BE2C (cell line): ENCODE results near the gene PLOD3.

Source experiments
- DNase-seq: peaks from one replicate; pipeline ENCODE4 v3.0.0-alpha.2; 2020
- H3K27me3 ChIP-seq: fragments of 250-450 bp; sonication (Bioruptor Pico); 2 replicates; pipeline ENCODE4 v1.5.1; 2020; ENCODE audit warnings: mild to moderate bottlenecking
- H3K36me3 ChIP-seq: fragments of 250-450 bp; sonication (Bioruptor Pico); 2 replicates; pipeline ENCODE4 v1.5.1; 2020; ENCODE audit warnings: mild to moderate bottlenecking
- H3K4me1 ChIP-seq: fragments of 250-450 bp; sonication (Bioruptor Pico); 2 replicates; pipeline ENCODE4 v1.5.1; 2020
- H3K4me3 ChIP-seq: 2 replicates; pipeline ENCODE4 v1.5.1; 2011; ENCODE audit warnings: low read depth, low read length
- H3K9me3 ChIP-seq: fragments of 250-450 bp; sonication (Bioruptor Pico); 2 replicates; pipeline ENCODE4 v1.5.1; 2020
- TF ChIP-seq, protein P1 (sequence below): IDR thresholded peaks from 2 replicates; pipeline ENCODE4 v1.5.1; 2012; ENCODE audit warnings: mild to moderate bottlenecking, low read depth, low read length

PLOD3 gene

GRCh38 chr7:101251871-101252659 is 34.7 kb upstream of the PLOD3 start:
- H3K4me3 ChIP-seq = peak overlapping the region; percentile 96
- H3K9me3 ChIP-seq = no peaks in the 10 kb centered on the region
- peaks cover 4% of the 10 kb centered on the region; the same call in 1 of the 2 replicates for H3K4me1 ChIP-seq
- H3K27me3 ChIP-seq = peaks cover 3% of the 10 kb centered on the region; the same call in 1 of the 2 replicates
- peak; percentile 100 for DNase-seq
- TF ChIP-seq, protein P1, sequence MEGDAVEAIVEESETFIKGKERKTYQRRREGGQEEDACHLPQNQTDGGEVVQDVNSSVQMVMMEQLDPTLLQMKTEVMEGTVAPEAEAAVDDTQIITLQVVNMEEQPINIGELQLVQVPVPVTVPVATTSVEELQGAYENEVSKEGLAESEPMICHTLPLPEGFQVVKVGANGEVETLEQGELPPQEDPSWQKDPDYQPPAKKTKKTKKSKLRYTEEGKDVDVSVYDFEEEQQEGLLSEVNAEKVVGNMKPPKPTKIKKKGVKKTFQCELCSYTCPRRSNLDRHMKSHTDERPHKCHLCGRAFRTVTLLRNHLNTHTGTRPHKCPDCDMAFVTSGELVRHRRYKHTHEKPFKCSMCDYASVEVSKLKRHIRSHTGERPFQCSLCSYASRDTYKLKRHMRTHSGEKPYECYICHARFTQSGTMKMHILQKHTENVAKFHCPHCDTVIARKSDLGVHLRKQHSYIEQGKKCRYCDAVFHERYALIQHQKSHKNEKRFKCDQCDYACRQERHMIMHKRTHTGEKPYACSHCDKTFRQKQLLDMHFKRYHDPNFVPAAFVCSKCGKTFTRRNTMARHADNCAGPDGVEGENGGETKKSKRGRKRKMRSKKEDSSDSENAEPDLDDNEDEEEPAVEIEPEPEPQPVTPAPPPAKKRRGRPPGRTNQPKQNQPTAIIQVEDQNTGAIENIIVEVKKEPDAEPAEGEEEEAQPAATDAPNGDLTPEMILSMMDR = no peak
- no peaks in the 10 kb centered on the region for H3K36me3 ChIP-seq

DNA sequence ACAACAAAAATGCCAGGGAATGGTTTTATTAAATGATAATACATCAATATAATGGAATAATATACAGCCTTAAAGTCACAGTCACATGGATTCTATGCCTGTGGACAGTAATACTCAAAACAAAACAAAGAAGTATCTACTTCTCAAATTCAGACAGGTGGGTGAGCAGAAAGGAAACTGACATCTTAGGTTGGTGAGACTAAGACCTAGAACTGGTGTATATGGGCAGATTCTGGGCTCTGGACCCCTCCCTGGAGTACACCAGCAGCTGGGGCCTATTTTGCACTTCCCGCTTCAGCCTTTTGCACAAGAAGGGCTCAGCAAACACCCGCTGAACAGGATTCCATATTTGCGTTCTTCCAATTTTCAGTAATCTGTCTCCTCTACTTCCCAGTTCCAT is 32.9 kb upstream of the PLOD3 start:
- Histone ChIP-seq H3K4me1 (peaks cover 4% of the 10 kb centered on the region; the same call in 1 of the 2 replicates), H3K9me3 (no peaks in the 10 kb centered on the region), H3K36me3 (no peaks in the 10 kb centered on the region), H3K27me3 (no peaks in the 10 kb centered on the region; the same call in 1 of the 2 replicates), H3K4me3 (no peak overlapping the region)
- DNase-seq = no peak
- TF ChIP-seq, protein P1 = no peak

DNA sequence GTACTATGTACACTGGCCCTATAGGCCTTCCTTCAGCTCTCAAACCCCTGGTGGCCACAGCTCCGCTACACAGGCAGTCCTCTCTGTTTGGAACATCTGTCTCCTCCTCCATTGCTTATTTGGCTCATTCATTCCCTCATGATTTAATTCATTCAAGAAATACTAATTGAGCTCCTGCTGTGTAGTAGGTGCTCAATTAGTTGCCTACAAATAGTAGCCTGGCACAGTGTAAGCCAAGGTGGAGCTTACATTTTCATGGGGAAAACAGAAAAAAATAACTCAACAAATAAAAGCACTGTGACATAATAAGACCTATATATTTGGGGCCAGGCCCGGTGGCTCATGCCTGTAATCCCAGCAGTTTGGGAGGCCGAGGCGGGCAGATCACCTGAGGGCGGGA is 30.9 kb upstream of the PLOD3 start:
- H3K36me3 ChIP-seq = no peaks in the 10 kb centered on the region
- no peak overlapping the region for H3K4me3 ChIP-seq
- DNase-seq = no peak
- H3K27me3 ChIP-seq = no peaks in the 10 kb centered on the region
- no peaks in the 10 kb centered on the region for H3K9me3 ChIP-seq
- H3K4me1 ChIP-seq = peaks cover 7% of the 10 kb centered on the region; the same call in 1 of the 2 replicates
- TF ChIP-seq, protein P1 = no peak

GRCh38 chr7:101245147-101245668 is 27.8 kb upstream of the PLOD3 start:
- H3K27me3 ChIP-seq = no peaks in the 10 kb centered on the region
- DNase-seq = no peak
- peaks cover 3% of the 10 kb centered on the region; the same call in 1 of the 2 replicates for H3K4me1 ChIP-seq
- no peaks in the 10 kb centered on the region for H3K36me3 ChIP-seq
- peak overlapping the region; percentile 100 for H3K4me3 ChIP-seq
- no peaks in the 10 kb centered on the region for H3K9me3 ChIP-seq
- TF ChIP-seq, protein P1 = no peak

- Histone ChIP-seq H3K27me3 (no peaks in the 10 kb centered on the region), H3K36me3 (0 out of 2 replicates have a peak, but pooled peaks cover 3% of the 10 kb centered on the region), H3K4me3 (peak within 1 kb of the TSS; percentile 100), H3K9me3 (no peaks in the 10 kb centered on the region), H3K4me1 (peaks cover 3% of the 10 kb centered on the region; the same call in 1 of the 2 replicates)
- DNase-seq = peak; percentile 97
- TF ChIP-seq, protein P1 = peak; percentile 83
Measured at GRCh38 chr7:101244375-101245146, 27.2 kb upstream of the PLOD3 start, which contains the start of gene FIS1. Gene FIS1 (minus strand): TSS chr7:101245081. CDS start chr7:101245004, 77 bp downstream.
